Stomach (tissue), 9 donors: ENCODE measurements around the gene ACSF3. TPM values are rescaled to one million over a fixed set of nuclear protein-coding genes. Genes with fewer than 3 reads are reported as not detected.
A peak's percentile ranks its signal among the peaks of the same experiment; 100 is the strongest.
"Not testable (repeated sequence)": the region's sequence is repeated elsewhere in the genome, so short reads cannot be mapped to it uniquely, and the experiment has no call there.

Source experiments
- DNase-seq, 2 donors: peaks; one replicate each; pipeline versions ENCODE4 v3.0.0 to v3.0.0-alpha.2; 2013 to 2019
- H3K27ac ChIP-seq, 5 donors: fragments of 200-600 bp in 4 of 5; sonication (generic) in 4 of 5; one replicate each; pipeline ENCODE4 v1.5.1; 2013 to 2019; ENCODE audit warnings: mild to moderate bottlenecking in 1 of 5, moderate library complexity in 1 of 5
- H3K27me3 ChIP-seq, 3 donors: fragments of 200-600 bp; sonication (generic); one replicate each; pipeline ENCODE4 v1.5.1; 2017 to 2019; ENCODE audit warnings: mixed run types in 1 of 3
- H3K36me3 ChIP-seq, 4 donors: fragments of 200-600 bp; sonication (generic); 1 replicate in 3 of 4; 2 replicates in 1 of 4; pipeline ENCODE4 v1.5.1; 2016 to 2019
- H3K4me1 ChIP-seq, 4 donors: fragments of 200-600 bp; sonication (generic); one replicate each; pipeline ENCODE4 v1.5.1; 2016 to 2019
- H3K4me3 ChIP-seq, 4 donors: fragments of 200-600 bp; sonication (generic) in 3 of 4; one replicate each; pipeline ENCODE4 v1.5.1; 2016 to 2019; ENCODE audit warnings: mild to moderate bottlenecking in 1 of 4
- H3K9me3 ChIP-seq, 4 donors: fragments of 200-600 bp; sonication (generic); one replicate each; pipeline ENCODE4 v1.5.1; 2016 to 2019
- EP300 ChIP-seq: sonication (generic); formaldehyde crosslinking; IDR thresholded peaks from one replicate; pipeline ENCODE4 v1.6.1; 2017; ENCODE audit warnings: antibody characterized with exemption
- POLR2A ChIP-seq, 4 donors: fragments of 450-650 bp; IDR thresholded peaks; one replicate each; pipeline ENCODE4 v1.6.1; 2016; ENCODE audit warnings: antibody characterized with exemption in 4 of 4, control low read depth in 2 of 4, mild to moderate bottlenecking in 1 of 4, moderate library complexity in 1 of 4
- POLR2AphosphoS5 ChIP-seq, 3 donors: sonication (generic); formaldehyde crosslinking; IDR thresholded peaks; one replicate each; pipeline ENCODE4 v1.6.1; 2016; ENCODE audit warnings: antibody characterized with exemption in 3 of 3
- WGBS, 5 donors: extraction: QIAGEN DNeasy Blood & Tissue Kit in 3 of 5; methylation state at CpG; one replicate each; pipeline versions ENCODE4 v1.1.5 to v1.1.7; 2013 to 2018; 5-methylcytosine and 5-hydroxymethylcytosine counted together
- intact Hi-C: fragments of 100-400 bp; cut with DNase I; formaldehyde crosslinking; loops from one replicate; pipeline ENCODE4 v1.15.1; 2023; ENCODE audit warnings: low total_unique reads
- polyA plus RNA-seq, 3 donors: library from polyadenylated mRNA; stranded (reverse); fragments of 200-250 nt; gene quantifications; one replicate each; pipeline ENCODE4 v1.2.3, GENCODE V29; 2013
- total RNA-seq, 5 donors: library from RNA; depleted of rRNA; stranded (reverse); fragments of >200 nt; gene quantifications; one replicate each; pipeline versions ENCODE4 v1.1.0 to v1.2.3, GENCODE V29; 2014 to 2016
- TF ChIP-seq, protein P1 (sequence below), 7 experiments: fragments of 450-650 bp in 4 of 7; fragments of 200-600 bp in 3 of 7; sonication (generic) in 3 of 7; IDR thresholded peaks; one replicate each; pipeline ENCODE4 v1.5.1; 2016 to 2019; ENCODE audit warnings: antibody characterized with exemption in 7 of 7, control low read depth in 2 of 7, mild to moderate bottlenecking in 1 of 7
- donor health status: healthy with polysubstance abuse.
- donor health status: Bipolar disorder and iron deficiency.
- donor health status: healthy.

The ACSF3 gene
- total and polyA plus RNA-seq, 8 donors = 16.9 to 265 (median 30.7) TPM

DNA sequence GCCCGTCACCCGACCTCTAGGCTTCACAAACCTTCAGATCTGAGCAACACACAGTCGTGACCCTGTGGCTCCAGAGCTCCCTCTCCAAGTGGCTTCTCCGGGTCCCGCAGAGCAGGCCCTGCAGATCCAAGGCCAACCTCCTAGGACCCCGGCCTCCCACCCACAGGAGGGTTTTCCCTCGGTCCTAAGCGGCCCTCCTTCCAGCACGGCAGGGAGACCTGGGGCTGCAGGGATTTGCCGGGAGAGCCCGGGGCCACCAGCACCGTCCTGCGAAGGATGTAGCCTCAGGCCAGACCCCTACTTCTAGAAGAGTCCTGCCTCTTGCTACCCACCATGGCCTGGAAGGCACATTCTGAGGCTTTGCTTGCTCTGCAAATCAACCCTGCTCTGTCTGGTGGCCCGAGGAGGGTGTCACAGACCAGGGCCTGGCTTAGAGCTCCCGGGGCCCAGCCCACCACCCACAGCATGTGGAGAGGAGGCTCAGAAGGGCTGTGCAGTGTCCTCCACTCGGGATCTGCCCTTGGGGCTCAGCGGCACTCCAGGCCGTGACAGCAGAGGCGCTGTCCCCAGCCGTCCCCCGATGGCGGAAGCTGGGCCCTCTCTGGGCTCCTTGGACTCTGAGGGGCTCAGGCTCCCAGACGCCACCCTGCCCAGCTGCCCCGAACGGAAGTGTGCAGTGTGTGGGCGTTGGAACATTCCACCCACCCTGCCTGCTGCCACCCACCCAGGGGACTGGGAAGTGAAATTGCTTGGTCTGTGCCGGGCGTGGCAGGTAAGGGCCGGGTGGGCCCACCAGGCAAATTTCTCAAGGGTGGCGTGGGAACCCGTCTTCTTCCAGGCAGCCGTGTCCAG, 28.8 kb upstream of the ACSF3 start:
- Histone ChIP-seq H3K27ac (no peak overlapping the region), H3K27me3 (peaks cover 4 to 65% (median 4%) of the 10 kb centered on the region in 3 donors), H3K9me3 (no peaks in the 10 kb centered on the region), H3K4me3 (no peak overlapping the region), H3K36me3 (no peaks in the 10 kb centered on the region), H3K4me1 (peaks cover 0 to 6% (median 0%) of the 10 kb centered on the region in 4 donors)
- WGBS, 5 donors = 83 to 89% (median 85%) methylated on average over 18 to 32 of the region's 32 CpGs
- DNase-seq = no peak
- TF ChIP-seq EP300 (no peak), POLR2AphosphoS5 (IDR thresholded peaks at IDR 0.05) (no peak), POLR2A (IDR thresholded peaks at IDR 0.05) (no peak)
- TF ChIP-seq, protein P1, sequence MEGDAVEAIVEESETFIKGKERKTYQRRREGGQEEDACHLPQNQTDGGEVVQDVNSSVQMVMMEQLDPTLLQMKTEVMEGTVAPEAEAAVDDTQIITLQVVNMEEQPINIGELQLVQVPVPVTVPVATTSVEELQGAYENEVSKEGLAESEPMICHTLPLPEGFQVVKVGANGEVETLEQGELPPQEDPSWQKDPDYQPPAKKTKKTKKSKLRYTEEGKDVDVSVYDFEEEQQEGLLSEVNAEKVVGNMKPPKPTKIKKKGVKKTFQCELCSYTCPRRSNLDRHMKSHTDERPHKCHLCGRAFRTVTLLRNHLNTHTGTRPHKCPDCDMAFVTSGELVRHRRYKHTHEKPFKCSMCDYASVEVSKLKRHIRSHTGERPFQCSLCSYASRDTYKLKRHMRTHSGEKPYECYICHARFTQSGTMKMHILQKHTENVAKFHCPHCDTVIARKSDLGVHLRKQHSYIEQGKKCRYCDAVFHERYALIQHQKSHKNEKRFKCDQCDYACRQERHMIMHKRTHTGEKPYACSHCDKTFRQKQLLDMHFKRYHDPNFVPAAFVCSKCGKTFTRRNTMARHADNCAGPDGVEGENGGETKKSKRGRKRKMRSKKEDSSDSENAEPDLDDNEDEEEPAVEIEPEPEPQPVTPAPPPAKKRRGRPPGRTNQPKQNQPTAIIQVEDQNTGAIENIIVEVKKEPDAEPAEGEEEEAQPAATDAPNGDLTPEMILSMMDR (IDR thresholded peaks at IDR 0.05) = no peak
- intact Hi-C loops = no loop called here

DNA sequence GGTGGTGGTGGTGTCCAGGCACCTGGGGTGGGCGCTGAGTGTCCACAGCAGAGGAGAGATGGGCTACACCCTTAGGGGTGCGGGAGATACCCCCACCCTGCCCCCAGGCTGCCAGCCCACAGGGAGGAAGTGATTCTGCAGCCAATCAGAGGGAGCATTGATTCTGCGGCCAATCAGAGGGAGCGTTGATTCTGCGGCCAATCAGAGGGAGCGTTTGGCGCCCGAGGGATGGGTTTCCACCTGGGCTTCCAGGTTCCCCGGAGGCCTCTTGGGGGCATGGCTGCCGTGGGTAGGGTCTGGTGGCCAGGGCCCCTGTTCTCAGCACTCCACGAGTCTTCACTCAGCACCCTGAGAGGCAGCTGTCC, 28.2 kb upstream of the ACSF3 start:
- DNase-seq = no peak
- H3K4me1 ChIP-seq = peaks cover 0 to 6% (median 0%) of the 10 kb centered on the region in 4 donors
- no peak overlapping the region for H3K4me3 ChIP-seq
- H3K27ac ChIP-seq = no peak overlapping the region
- H3K9me3 ChIP-seq = no peaks in the 10 kb centered on the region
- H3K27me3 ChIP-seq = peaks cover 4 to 71% (median 4%) of the 10 kb centered on the region in 3 donors
- H3K36me3 ChIP-seq = no peaks in the 10 kb centered on the region
- intact Hi-C loops = no loop called here
- TF ChIP-seq POLR2AphosphoS5 (IDR thresholded peaks at IDR 0.05) = no peak
- TF ChIP-seq POLR2A (IDR thresholded peaks at IDR 0.05) = no peak
- TF ChIP-seq, protein P1 (IDR thresholded peaks at IDR 0.05) = no peak
- TF ChIP-seq EP300 = no peak
- 87 to 92% (median 91%) methylated on average over 9 to 11 of the region's 11 CpGs for WGBS, 5 donors

DNA sequence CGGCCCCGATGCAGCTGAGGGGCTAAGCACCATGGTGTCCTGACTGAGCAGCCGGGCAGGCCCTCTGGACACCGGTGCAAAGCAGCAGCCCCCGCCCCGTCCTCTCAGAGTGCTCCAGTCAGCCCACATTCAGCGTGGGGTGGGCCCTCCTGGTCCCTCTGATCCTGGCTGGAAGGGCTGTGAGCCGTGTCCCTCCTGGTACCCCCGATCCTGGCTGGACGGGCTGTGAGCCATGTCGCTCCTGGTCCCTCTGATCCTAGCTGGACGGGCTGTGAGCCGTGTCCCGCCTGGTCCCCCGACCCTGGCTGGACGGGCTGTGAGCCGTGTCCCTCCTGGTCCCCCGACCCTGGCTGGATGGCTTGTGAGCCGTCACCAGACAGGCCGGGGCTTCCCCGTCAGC, 26.9 kb upstream of the ACSF3 start:
- H3K4me1 ChIP-seq = peaks cover 0 to 8% (median 0%) of the 10 kb centered on the region in 4 donors
- H3K4me3 ChIP-seq = no peak overlapping the region
- WGBS, 5 donors = 61 to 82% (median 78%) methylated on average over 4 to 21 of the region's 21 CpGs
- H3K27me3 ChIP-seq = peaks cover 4 to 78% (median 11%) of the 10 kb centered on the region in 3 donors
- TF ChIP-seq POLR2A (IDR thresholded peaks at IDR 0.05) (no peak), EP300 (no peak), POLR2AphosphoS5 (IDR thresholded peaks at IDR 0.05) (no peak)
- TF ChIP-seq, protein P1 (IDR thresholded peaks at IDR 0.05) = no peak
- no peaks in the 10 kb centered on the region for H3K36me3 ChIP-seq
- no peak overlapping the region for H3K27ac ChIP-seq
- H3K9me3 ChIP-seq = no peaks in the 10 kb centered on the region
- intact Hi-C loops = no loop called here
- no peak for DNase-seq

DNA sequence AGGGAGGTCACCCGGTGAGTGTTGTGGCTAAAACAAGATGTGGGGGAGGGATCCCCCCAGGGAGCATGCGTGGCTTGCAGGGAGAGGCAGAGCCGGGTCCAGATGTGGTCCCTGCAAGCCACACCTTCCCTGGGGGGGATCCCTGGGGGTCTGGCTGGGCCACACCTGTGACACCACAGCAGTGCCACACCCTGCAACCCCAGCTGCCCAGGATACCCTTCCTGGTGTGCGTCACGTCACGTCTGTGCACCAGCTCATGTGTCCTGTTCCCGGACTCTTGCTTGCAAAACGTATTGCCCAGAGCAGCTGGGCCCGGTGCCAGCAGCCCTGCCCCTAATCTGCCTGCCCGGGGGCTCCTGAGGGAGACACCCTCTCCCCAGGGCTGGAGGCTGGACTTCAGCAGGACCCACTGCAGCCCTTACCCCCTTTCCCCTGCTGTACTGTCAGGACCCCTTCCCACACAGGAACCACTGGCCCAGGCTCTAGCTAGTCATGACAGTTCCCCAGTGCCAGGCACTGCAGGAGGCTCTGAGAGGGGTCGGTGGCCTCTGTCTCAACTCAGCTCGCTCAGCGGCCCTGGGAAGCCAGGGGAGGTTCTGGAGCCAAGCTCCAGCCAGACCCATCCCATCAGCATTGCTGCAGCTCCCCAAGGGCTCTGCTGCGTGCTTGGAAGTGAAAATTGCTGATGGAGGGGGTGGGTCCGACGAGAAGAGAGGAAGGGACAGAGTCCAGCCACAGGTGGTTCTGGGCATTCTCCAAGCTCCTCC, 25.8 kb upstream of the ACSF3 start:
- no peak for TF ChIP-seq POLR2A (IDR thresholded peaks at IDR 0.05)
- TF ChIP-seq, protein P1 (IDR thresholded peaks at IDR 0.05) = no peak
- TF ChIP-seq EP300 = no peak
- no peak for TF ChIP-seq POLR2AphosphoS5 (IDR thresholded peaks at IDR 0.05)
- 23 to 36% (median 30%) methylated on average over 9 to 16 of the region's 16 CpGs for WGBS, 5 donors
- Histone ChIP-seq H3K9me3 (no peaks in the 10 kb centered on the region), H3K36me3 (no peaks in the 10 kb centered on the region), H3K27ac (no peak overlapping the region), H3K27me3 (peaks cover 4 to 81% (median 18%) of the 10 kb centered on the region in 3 donors), H3K4me1 (peaks cover 0 to 19% (median 3%) of the 10 kb centered on the region in 4 donors), H3K4me3 (no peak overlapping the region)
- intact Hi-C loops = no loop called here
- DNase-seq = peak; percentile 31 to 81

DNA sequence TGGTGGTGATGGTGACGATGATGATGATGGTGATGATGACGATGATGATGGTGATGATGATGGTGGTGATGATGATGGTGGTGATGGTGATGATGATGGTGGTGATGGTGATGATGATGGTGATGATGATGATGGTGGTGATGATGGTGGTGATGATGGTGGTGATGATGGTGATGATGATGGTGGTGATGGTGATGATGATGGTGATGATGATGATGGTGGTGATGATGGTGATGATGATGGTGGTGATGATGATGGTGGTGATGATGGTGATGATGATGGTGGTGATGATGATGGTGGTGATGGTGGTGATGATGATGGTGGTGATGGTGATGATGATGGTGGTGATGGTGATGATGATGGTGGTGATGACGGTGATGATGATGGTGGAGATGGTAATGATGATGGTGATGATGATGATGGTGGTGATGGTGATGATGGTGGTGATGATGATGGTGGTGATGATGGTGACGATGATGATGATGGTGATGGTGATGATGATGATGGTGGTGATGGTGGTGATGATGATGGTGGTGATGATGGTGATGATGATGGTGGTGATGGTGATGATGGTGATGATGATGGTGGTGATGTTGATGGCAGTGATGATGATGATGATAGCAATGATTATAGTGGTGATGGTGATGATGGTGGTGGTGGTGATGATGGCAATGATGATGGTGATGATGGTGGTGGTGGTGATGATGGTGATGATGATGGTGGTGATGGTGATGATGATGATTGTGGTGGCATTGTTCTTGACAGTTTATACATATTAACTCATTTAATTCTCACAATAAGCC, 24.6 kb upstream of the ACSF3 start:
- intact Hi-C loops, H3K27ac ChIP-seq, H3K36me3 ChIP-seq, DNase-seq, H3K4me3 ChIP-seq, H3K9me3 ChIP-seq: not testable (repeated sequence)
- Histone ChIP-seq H3K4me1 (peaks cover 0 to 22% (median 4%) of the 10 kb centered on the region in 4 donors), H3K27me3 (peaks cover 4 to 71% (median 18%) of the 10 kb centered on the region in 3 donors)
- WGBS, 5 donors = 91 to 96% (median 94%) methylated on average over 4 of the region's 4 CpGs
